GM20000 (cell line): ENCODE measurements around the gene POLRMT.

Experiments
- DNase-seq: peaks from one replicate; pipeline ENCODE4 v3.0.0; 2012; ENCODE audit warnings: low spot score
- CTCF ChIP-seq: IDR thresholded peaks from 2 replicates; pipeline ENCODE4 v1.5.1; 2012; ENCODE audit warnings: mild to moderate bottlenecking, control low read depth; ENCODE audit errors: extremely low read depth, missing control alignments

Gene POLRMT

GRCh38 chr19:593055-593454 is 40.3 kb downstream of the POLRMT start:
- no peak for DNase-seq
- no peak for TF ChIP-seq CTCF

- no peak for TF ChIP-seq CTCF
- no peak for DNase-seq
These were observed 41.2 kb downstream of the POLRMT start for GRCh38 chr19:592101-592500.

GRCh38 chr19:591099-591958 is 42.0 kb downstream of the POLRMT start:
- no peak for DNase-seq
- TF ChIP-seq CTCF: no peak

GRCh38 chr19:590750-591098 is 42.6 kb downstream of the POLRMT start:
- no peak for DNase-seq
- TF ChIP-seq CTCF: no peak

- no peak for TF ChIP-seq CTCF
- DNase-seq: no peak
These were observed 43.0 kb downstream of the POLRMT start for GRCh38 chr19:590396-590745.

- DNase-seq: no peak
- no peak for TF ChIP-seq CTCF
These were observed 43.5 kb downstream of the POLRMT start, which contains the start of gene HCN2 for GRCh38 chr19:589693-590395. HCN2 (plus strand) TSS chr19:589881; CDS start chr19:589946, 65 bp downstream.
